ENCODE data around the gene GPNMB.

GPNMB gene

DNA sequence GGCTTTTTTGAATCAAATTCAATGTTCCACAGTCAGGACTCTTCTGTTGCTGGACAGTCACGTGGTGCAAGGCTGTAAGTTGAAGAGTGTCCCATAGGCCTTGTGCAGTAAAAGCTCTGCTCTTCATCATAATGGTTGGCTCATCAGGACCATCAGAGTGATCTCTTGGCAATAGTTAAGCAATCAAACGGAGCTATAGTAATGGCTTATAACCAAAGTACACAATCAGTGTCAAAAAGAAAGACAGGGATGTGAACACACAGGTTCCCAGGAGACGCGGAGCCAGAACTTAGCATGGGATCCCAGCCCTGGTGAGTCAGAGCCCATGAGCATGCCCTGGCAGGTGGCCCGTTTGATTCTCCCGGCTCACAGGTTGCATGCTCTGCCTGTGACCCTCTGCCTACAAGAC is 10.8 kb upstream of the GPNMB start:
- no peaks in the 10 kb centered on the region for H3F3A ChIP-seq (ENCODE audit: low read depth)
- no peaks in the 10 kb centered on the region for H3K9me3 ChIP-seq (ENCODE audit: insufficient read depth, low read depth, low read length)
- H3K27me3 ChIP-seq (ENCODE audit: insufficient read depth, low read length, poor library complexity, severe bottlenecking), result no peaks in the 10 kb centered on the region
- TF ChIP-seq, protein P1, sequence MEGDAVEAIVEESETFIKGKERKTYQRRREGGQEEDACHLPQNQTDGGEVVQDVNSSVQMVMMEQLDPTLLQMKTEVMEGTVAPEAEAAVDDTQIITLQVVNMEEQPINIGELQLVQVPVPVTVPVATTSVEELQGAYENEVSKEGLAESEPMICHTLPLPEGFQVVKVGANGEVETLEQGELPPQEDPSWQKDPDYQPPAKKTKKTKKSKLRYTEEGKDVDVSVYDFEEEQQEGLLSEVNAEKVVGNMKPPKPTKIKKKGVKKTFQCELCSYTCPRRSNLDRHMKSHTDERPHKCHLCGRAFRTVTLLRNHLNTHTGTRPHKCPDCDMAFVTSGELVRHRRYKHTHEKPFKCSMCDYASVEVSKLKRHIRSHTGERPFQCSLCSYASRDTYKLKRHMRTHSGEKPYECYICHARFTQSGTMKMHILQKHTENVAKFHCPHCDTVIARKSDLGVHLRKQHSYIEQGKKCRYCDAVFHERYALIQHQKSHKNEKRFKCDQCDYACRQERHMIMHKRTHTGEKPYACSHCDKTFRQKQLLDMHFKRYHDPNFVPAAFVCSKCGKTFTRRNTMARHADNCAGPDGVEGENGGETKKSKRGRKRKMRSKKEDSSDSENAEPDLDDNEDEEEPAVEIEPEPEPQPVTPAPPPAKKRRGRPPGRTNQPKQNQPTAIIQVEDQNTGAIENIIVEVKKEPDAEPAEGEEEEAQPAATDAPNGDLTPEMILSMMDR (conservative IDR thresholded peaks at IDR 0.05; ENCODE audit: low read length), result no peak
- TF ChIP-seq EZH2phosphoT487 (IDR thresholded peaks at IDR 0.05; ENCODE audit: borderline replicate concordance), result no peak
- H4K20me1 ChIP-seq (ENCODE audit: insufficient read depth, low read length, poor library complexity, severe bottlenecking), result no peaks in the 10 kb centered on the region
- no peaks in the 10 kb centered on the region for H3K79me2 ChIP-seq (ENCODE audit: insufficient read depth, low read length)
- H3K9ac ChIP-seq (ENCODE audit: low read depth, low read length, poor library complexity, severe bottlenecking), result no peak overlapping the region
- no peak overlapping the region for H3K4me3 ChIP-seq (ENCODE audit: low read length, poor library complexity, severe bottlenecking)
- H3K4me2 ChIP-seq (ENCODE audit: low read depth, low read length, poor library complexity, severe bottlenecking), result no peak overlapping the region
- no peaks in the 10 kb centered on the region for H3K36me3 ChIP-seq (ENCODE audit: insufficient read depth, low read length)
- no peaks in the 10 kb centered on the region for H3K9me2 ChIP-seq (replicated peaks; ENCODE audit: low read depth, low read length)
- H2AFZ ChIP-seq (ENCODE audit: low read length), result no peak overlapping the region
- peaks cover 3% of the 10 kb centered on the region for H3K4me1 ChIP-seq (ENCODE audit: insufficient read depth, low read length, poor library complexity, severe bottlenecking)

DNA sequence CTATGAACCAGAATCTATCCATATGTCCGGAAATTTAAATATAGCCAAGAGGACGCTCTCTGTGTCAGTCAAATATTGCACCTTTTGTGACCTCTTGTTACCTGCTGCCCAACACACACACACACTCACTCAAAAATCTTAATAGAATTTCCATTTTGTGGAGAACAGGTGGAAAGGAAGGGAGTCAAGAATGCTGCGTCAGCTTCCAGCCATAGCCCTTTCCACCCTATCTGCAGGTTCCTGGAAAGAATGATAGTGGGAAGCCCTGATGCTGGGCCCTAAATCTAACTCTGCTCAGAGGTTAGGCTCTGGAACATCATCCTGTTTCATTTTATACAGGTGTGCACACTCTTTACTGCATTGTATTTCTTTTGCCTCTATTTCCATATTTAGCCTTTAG is 9.6 kb upstream of the GPNMB start:
- Histone ChIP-seq H3K4me3 (ENCODE audit: low read length, poor library complexity, severe bottlenecking) (no peak overlapping the region), H3F3A (ENCODE audit: low read depth) (no peaks in the 10 kb centered on the region), H4K20me1 (ENCODE audit: insufficient read depth, low read length, poor library complexity, severe bottlenecking) (no peaks in the 10 kb centered on the region), H3K9me2 (replicated peaks; ENCODE audit: low read depth, low read length) (no peaks in the 10 kb centered on the region), H3K4me2 (ENCODE audit: low read depth, low read length, poor library complexity, severe bottlenecking) (no peak overlapping the region), H3K4me1 (ENCODE audit: insufficient read depth, low read length, poor library complexity, severe bottlenecking) (peaks cover 3% of the 10 kb centered on the region), H3K36me3 (ENCODE audit: insufficient read depth, low read length) (no peaks in the 10 kb centered on the region), H3K9me3 (ENCODE audit: insufficient read depth, low read depth, low read length) (no peaks in the 10 kb centered on the region), H3K27me3 (ENCODE audit: insufficient read depth, low read length, poor library complexity, severe bottlenecking) (no peaks in the 10 kb centered on the region), H3K9ac (ENCODE audit: low read depth, low read length, poor library complexity, severe bottlenecking) (no peak overlapping the region), H2AFZ (ENCODE audit: low read length) (no peak overlapping the region), H3K79me2 (ENCODE audit: insufficient read depth, low read length) (no peaks in the 10 kb centered on the region)
- no peak for TF ChIP-seq EZH2phosphoT487 (IDR thresholded peaks at IDR 0.05; ENCODE audit: borderline replicate concordance)
- TF ChIP-seq, protein P1 (conservative IDR thresholded peaks at IDR 0.05; ENCODE audit: low read length), result no peak

DNA sequence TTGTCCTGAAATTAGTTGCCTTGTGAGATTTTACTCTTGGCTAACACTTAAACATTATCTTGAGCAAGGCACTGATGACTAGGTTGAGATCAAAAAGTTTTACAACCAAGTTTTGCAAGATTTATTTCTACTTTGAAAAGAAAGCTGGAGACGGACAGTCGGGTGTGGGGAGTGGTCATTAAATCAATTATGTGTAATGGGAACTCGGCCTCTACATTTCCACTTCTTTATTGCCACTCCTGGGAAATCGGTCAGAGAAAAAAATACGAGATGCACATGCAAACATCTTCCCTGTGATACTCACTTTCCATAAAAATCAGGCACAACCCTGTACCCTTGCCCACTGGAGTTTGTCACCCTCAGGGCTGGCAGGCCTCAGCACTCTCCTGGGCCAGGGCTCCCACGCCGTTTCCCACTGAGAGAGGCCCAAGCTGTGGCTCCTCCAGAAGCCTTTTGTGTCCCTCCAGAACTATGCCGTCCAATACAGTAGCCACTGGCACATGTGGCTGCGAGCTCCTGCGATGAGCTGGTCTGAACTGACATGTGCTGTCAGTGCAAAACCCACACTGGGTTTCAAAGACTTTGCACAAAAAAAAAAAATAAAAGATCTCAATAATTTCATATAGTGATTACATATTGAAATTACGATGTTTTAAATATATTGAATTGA is 7.5 kb upstream of the GPNMB start:
- Histone ChIP-seq H3K4me1 (ENCODE audit: insufficient read depth, low read length, poor library complexity, severe bottlenecking) (no peaks in the 10 kb centered on the region), H2AFZ (ENCODE audit: low read length) (no peak overlapping the region), H3K36me3 (ENCODE audit: insufficient read depth, low read length) (no peaks in the 10 kb centered on the region), H3K4me3 (ENCODE audit: low read length, poor library complexity, severe bottlenecking) (no peak overlapping the region), H3K79me2 (ENCODE audit: insufficient read depth, low read length) (no peaks in the 10 kb centered on the region), H3K4me2 (ENCODE audit: low read depth, low read length, poor library complexity, severe bottlenecking) (no peak overlapping the region), H3K9me3 (ENCODE audit: insufficient read depth, low read depth, low read length) (no peaks in the 10 kb centered on the region), H4K20me1 (ENCODE audit: insufficient read depth, low read length, poor library complexity, severe bottlenecking) (no peaks in the 10 kb centered on the region), H3F3A (ENCODE audit: low read depth) (no peaks in the 10 kb centered on the region), H3K27me3 (ENCODE audit: insufficient read depth, low read length, poor library complexity, severe bottlenecking) (no peaks in the 10 kb centered on the region), H3K9me2 (replicated peaks; ENCODE audit: low read depth, low read length) (no peaks in the 10 kb centered on the region), H3K9ac (ENCODE audit: low read depth, low read length, poor library complexity, severe bottlenecking) (no peak overlapping the region)
- TF ChIP-seq, protein P1 (conservative IDR thresholded peaks at IDR 0.05; ENCODE audit: low read length), result no peak
- TF ChIP-seq EZH2phosphoT487 (IDR thresholded peaks at IDR 0.05; ENCODE audit: borderline replicate concordance), result no peak

Data from Loucy (cell line).